Natural killer cell (primary cell): ENCODE measurements around the gene DGKB. TPM values are rescaled to one million over a fixed set of nuclear protein-coding genes. Genes with fewer than 3 reads are reported as not detected.

ENCODE experiments used
- ATAC-seq, 3 donors: fragments of 150-1000 bp in 2 of 3; fragments of 200-7000 bp in 1 of 3; cut with Tn5 transposase; 1 replicate in 1 of 3; 2 replicates in 2 of 3; pipeline ENCODE4 v1.10.0; 2021; ENCODE audit warnings: mild to moderate bottlenecking in 2 of 3, moderate library complexity in 2 of 3
- DNase-seq, 2 donors: peaks; one replicate each; pipeline versions ENCODE4 v3.0.0 to v3.0.0-alpha.2; 2013 to 2021; ENCODE audit warnings: mixed read lengths in 1 of 2
- H3K27ac ChIP-seq: one replicate; pipeline ENCODE4 v1.5.1; 2013; ENCODE audit warnings: mild to moderate bottlenecking, low read length
- H3K27me3 ChIP-seq: one replicate; pipeline ENCODE4 v1.6.1; 2013; ENCODE audit warnings: low read length; ENCODE audit not compliant: control insufficient read depth, insufficient read depth
- H3K36me3 ChIP-seq: one replicate; pipeline ENCODE4 v1.6.1; 2013; ENCODE audit warnings: low read length; ENCODE audit not compliant: control insufficient read depth, insufficient read depth
- H3K4me1 ChIP-seq: one replicate; pipeline ENCODE4 v1.6.1; 2013; ENCODE audit warnings: low read length; ENCODE audit not compliant: control insufficient read depth, insufficient read depth
- H3K4me3 ChIP-seq: one replicate; pipeline ENCODE4 v1.5.1; 2013; ENCODE audit warnings: low read length
- H3K9me3 ChIP-seq: one replicate; pipeline ENCODE4 v1.6.1; 2013; ENCODE audit warnings: low read length; ENCODE audit not compliant: control insufficient read depth, insufficient read depth
- H3K27ac Mint-ChIP-seq, 2 donors: one replicate each; pipeline ENCODE4 v1.8.0; 2022; ENCODE audit warnings: mild to moderate bottlenecking in 2 of 2, mixed read lengths in 2 of 2, moderate library complexity in 1 of 2
- H3K27me3 Mint-ChIP-seq, 2 donors: one replicate each; pipeline ENCODE4 v1.8.0; 2022; ENCODE audit warnings: low read depth in 2 of 2, mixed read lengths in 2 of 2
- H3K36me3 Mint-ChIP-seq: one replicate; pipeline ENCODE4 v1.8.0; 2022; ENCODE audit warnings: mixed read lengths
- H3K4me1 Mint-ChIP-seq, 2 donors: one replicate each; pipeline ENCODE4 v1.8.0; 2022; ENCODE audit warnings: mixed read lengths in 2 of 2
- H3K4me3 Mint-ChIP-seq: one replicate; pipeline ENCODE4 v1.8.0; 2022; ENCODE audit warnings: mild to moderate bottlenecking, moderate library complexity, mixed read lengths
- H3K9me3 Mint-ChIP-seq, 2 donors: one replicate each; pipeline ENCODE4 v1.8.0; 2022; ENCODE audit warnings: mixed read lengths in 2 of 2
- WGBS: methylation state at CpG from one replicate; pipeline ENCODE4 v1.1.7; 2013; ENCODE audit warnings: missing lambda C conversion rate; ENCODE audit not compliant: insufficient coverage; 5-methylcytosine and 5-hydroxymethylcytosine counted together
- intact Hi-C: fragments of 100-400 bp; cut with micrococcal nuclease; formaldehyde crosslinking; loops from one replicate; pipeline ENCODE4 v1.14.2; 2022
- total RNA-seq, 4 donors: library from RNA; stranded (reverse); fragments of 120-200 nt in 1 of 4; gene quantifications; one replicate each; pipeline versions ENCODE4 v1.2.3 to v1.2.4, GENCODE V29; 2013 to 2022
- TF ChIP-seq, protein P1 (sequence below): fragments of 200-600 bp; IDR thresholded peaks from one replicate; pipeline ENCODE4 v1.8.0; 2022; ENCODE audit warnings: antibody characterized with exemption

Gene DGKB
- total RNA-seq, 3 donors from 2014 or later (not counting 1 experiment from before 2014, with no cell fraction given): not detected

DNA sequence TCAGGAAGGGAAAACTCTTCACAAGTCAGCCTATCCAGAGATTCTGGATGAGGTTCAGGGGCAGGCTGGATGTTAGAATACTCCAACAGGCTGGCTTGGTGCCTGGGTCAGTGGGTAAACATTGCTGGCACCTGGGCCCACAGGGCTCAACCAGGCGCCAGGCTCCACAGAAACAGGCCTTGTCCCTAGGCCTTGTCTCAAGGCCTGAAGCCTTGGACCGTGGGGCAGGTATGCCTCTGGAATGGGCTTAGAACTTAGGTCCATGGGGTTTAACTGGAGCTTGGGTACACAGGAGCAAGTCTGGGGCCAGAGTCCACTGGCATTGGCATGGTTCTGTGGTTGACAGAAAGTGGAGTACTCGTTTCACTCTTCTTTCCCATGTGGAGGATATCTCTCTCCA is 650.1 kb downstream of the DGKB start:
- no peaks in the 10 kb centered on the region for H3K36me3 ChIP-seq
- no peak overlapping the region for H3K27ac ChIP-seq
- no peak overlapping the region for H3K4me3 ChIP-seq
- WGBS: 87% methylated on average over 3 of the region's 3 CpGs
- Mint-ChIP-seq H3K36me3 (no peaks in the 10 kb centered on the region), H3K27ac (no peak overlapping the region), H3K9me3 (peaks cover 6 to 18% of the 10 kb centered on the region in 2 donors), H3K27me3 (no peaks in the 10 kb centered on the region), H3K4me1 (no peaks in the 10 kb centered on the region), H3K4me3 (no peak overlapping the region)
- H3K27me3 ChIP-seq: no peaks in the 10 kb centered on the region
- H3K9me3 ChIP-seq: peaks cover 5% of the 10 kb centered on the region
- TF ChIP-seq, protein P1, sequence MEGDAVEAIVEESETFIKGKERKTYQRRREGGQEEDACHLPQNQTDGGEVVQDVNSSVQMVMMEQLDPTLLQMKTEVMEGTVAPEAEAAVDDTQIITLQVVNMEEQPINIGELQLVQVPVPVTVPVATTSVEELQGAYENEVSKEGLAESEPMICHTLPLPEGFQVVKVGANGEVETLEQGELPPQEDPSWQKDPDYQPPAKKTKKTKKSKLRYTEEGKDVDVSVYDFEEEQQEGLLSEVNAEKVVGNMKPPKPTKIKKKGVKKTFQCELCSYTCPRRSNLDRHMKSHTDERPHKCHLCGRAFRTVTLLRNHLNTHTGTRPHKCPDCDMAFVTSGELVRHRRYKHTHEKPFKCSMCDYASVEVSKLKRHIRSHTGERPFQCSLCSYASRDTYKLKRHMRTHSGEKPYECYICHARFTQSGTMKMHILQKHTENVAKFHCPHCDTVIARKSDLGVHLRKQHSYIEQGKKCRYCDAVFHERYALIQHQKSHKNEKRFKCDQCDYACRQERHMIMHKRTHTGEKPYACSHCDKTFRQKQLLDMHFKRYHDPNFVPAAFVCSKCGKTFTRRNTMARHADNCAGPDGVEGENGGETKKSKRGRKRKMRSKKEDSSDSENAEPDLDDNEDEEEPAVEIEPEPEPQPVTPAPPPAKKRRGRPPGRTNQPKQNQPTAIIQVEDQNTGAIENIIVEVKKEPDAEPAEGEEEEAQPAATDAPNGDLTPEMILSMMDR: no peak
- intact Hi-C loops: no loop called here
- no peak for DNase-seq
- no peaks in the 10 kb centered on the region for H3K4me1 ChIP-seq
- no peak for ATAC-seq

DNA sequence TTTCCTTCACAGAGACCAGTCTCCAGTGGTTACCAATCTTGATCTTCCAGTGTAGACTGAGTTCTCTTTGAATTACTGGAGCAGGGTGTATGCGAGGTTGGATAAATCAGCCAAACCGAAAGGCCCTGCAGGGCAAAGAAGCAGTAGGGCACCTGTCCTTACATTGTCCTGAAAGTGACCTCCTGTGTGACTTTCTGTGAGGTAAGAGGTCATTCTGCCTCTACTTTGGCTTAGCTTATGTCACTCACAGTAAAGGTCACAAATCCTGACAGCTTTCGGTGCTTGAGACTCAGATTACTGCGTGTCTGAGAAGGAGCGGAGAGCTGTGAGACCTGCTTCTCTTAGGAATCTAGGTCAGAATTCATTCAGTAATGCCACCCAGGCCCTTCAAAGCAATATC is 660.4 kb downstream of the DGKB start:
- Histone ChIP-seq H3K36me3 (no peaks in the 10 kb centered on the region), H3K9me3 (peaks cover 4% of the 10 kb centered on the region), H3K27ac (no peak overlapping the region), H3K4me1 (no peaks in the 10 kb centered on the region), H3K4me3 (no peak overlapping the region), H3K27me3 (no peaks in the 10 kb centered on the region)
- DNase-seq (no peak), ATAC-seq (no peak)
- Mint-ChIP-seq H3K4me3 (no peak overlapping the region), H3K4me1 (no peaks in the 10 kb centered on the region), H3K27ac (no peak overlapping the region), H3K9me3 (peaks cover 4 to 10% of the 10 kb centered on the region in 2 donors), H3K27me3 (no peaks in the 10 kb centered on the region), H3K36me3 (no peaks in the 10 kb centered on the region)
- TF ChIP-seq, protein P1: no peak
- 93% methylated on average over 5 of the region's 5 CpGs for WGBS
- intact Hi-C loops: no loop called here

DNA sequence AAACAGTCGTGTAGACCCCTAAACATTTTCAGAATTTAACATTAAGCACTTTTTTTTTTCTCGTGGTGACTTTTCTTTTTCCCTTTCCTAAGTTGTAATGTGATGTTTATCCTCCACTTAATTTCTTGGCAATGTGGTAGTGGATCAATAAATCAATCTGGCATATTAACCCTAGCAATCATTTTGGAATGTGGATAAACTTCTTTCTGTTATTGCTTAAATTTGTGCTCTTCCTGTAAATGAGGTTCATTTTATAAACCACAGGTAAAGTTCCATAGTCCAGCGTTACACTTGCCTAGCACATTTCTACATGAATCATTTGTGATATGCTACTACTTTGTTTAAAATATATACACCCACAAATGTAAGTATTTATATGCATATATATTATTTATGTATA is 665.7 kb downstream of the DGKB start:
- no peaks in the 10 kb centered on the region for H3K36me3 Mint-ChIP-seq
- Histone ChIP-seq H3K36me3 (no peaks in the 10 kb centered on the region), H3K27me3 (no peaks in the 10 kb centered on the region), H3K27ac (no peak overlapping the region), H3K9me3 (no peaks in the 10 kb centered on the region), H3K4me3 (no peak overlapping the region), H3K4me1 (no peaks in the 10 kb centered on the region)
- H3K27me3 Mint-ChIP-seq: no peaks in the 10 kb centered on the region
- no peak overlapping the region for H3K4me3 Mint-ChIP-seq
- intact Hi-C loops: no loop called here
- ATAC-seq (no peak), DNase-seq (no peak)
- peaks cover 5 to 8% of the 10 kb centered on the region in 2 donors for H3K9me3 Mint-ChIP-seq
- no peak overlapping the region for H3K27ac Mint-ChIP-seq
- no peaks in the 10 kb centered on the region for H3K4me1 Mint-ChIP-seq
- TF ChIP-seq, protein P1: no peak
- WGBS: no CpG with 5 or more reads among the region's 3 CpGs

DNA sequence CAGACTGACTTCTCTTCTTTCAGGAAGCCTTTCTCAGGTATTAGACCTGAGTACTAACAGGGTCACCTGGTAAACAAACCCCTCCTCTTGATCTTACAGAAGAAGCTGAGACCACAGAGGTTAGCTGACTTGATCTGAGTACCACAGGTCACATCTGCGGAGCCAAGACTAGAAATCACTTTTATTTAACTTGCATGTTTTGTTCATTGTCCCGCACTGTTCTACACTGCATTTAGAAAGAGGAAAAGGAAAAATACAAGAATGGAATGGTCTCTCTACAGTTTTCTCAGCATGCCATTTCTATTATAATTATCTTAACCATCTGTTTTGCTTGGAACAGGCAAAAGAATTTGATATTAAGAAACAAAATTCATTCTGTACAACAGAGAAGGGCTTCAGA is 667.5 kb downstream of the DGKB start:
- Histone ChIP-seq H3K9me3 (no peaks in the 10 kb centered on the region), H3K4me1 (no peaks in the 10 kb centered on the region), H3K4me3 (no peak overlapping the region), H3K27me3 (no peaks in the 10 kb centered on the region), H3K27ac (no peak overlapping the region), H3K36me3 (no peaks in the 10 kb centered on the region)
- H3K36me3 Mint-ChIP-seq: no peaks in the 10 kb centered on the region
- no peak for ATAC-seq
- no peak overlapping the region for H3K27ac Mint-ChIP-seq
- TF ChIP-seq, protein P1: no peak
- 97% methylated on average over 2 of the region's 2 CpGs for WGBS
- H3K9me3 Mint-ChIP-seq: peaks cover 12 to 14% of the 10 kb centered on the region in 2 donors
- no peaks in the 10 kb centered on the region for H3K4me1 Mint-ChIP-seq
- no peaks in the 10 kb centered on the region for H3K27me3 Mint-ChIP-seq
- intact Hi-C loops: no loop called here
- no peak for DNase-seq
- no peak overlapping the region for H3K4me3 Mint-ChIP-seq
